GM12878 (cell line): ENCODE results near the gene RPL18. TPM values are rescaled to one million over a fixed set of nuclear protein-coding genes. Genes with fewer than 3 reads are reported as not detected.

Source experiments
- ATAC-seq: fragments of 200-7000 bp; cut with Tn5 transposase; 3 replicates; pipeline ENCODE4 v1.9.1; 2020; ENCODE audit warnings: mild to moderate bottlenecking, moderate library complexity
- BruUV-seq: library from RNA; stranded (reverse); fragments of 400-500 nt; replicated peaks from 2 replicates; lab custom pipeline; 2021; lab: Mats Ljungman, UMichigan
- CTCF ChIA-PET: fragments of 300-600 bp; sonication (Branson Sonifier 250); formaldehyde crosslinking; extraction: SDS; loops from one replicate; lab custom pipeline; 2021; ENCODE audit warnings: inconsistent platforms; lab: Yijun Ruan, JAX
- POLR2A ChIA-PET: fragments of 350-600 bp; formaldehyde crosslinking; extraction: SDS; loops from one replicate; lab custom pipeline; 2021; ENCODE audit warnings: inconsistent platforms; lab: Charles Lee
- RAD21 ChIA-PET: fragments of 300-600 bp; sonication (Branson Sonifier 250); formaldehyde crosslinking; loops from one replicate; lab custom pipeline; 2023; ENCODE audit warnings: antibody characterized with exemption; ENCODE audit not compliant: unreplicated experiment; lab: Charles Lee
- SMC1A ChIA-PET: fragments of 300-600 bp; sonication (Branson Sonifier 250); formaldehyde crosslinking; loops from one replicate; lab custom pipeline; 2023; ENCODE audit not compliant: unreplicated experiment, uncharacterized antibody; lab: Charles Lee
- DNase-seq: peaks from one replicate; pipeline ENCODE4 v3.0.0-alpha.2; 2011; ENCODE audit warnings: low read depth, low spot score
- FAIRE-seq: peaks from 3 replicates; lab custom pipeline; 2011; peaks lifted over from hg19 to GRCh38; lab: Jason Lieb, UNC
- H2AFZ ChIP-seq: 2 replicates; pipeline ENCODE4 v1.6.0; 2011; ENCODE audit warnings: low read depth, low read length, control low read depth; ENCODE audit not compliant: control insufficient read depth
- H3K27ac ChIP-seq: 2 replicates; pipeline ENCODE4 v1.5.1; 2011; ENCODE audit warnings: control low read depth; ENCODE audit not compliant: control insufficient read depth, insufficient read depth
- H3K27me3 ChIP-seq, 2 experiments: replicated peaks in 1 of 2; 2 replicates each; pipeline versions ENCODE4 v1.6.0 to v1.6.1; 2011; ENCODE audit warnings: low read length in 1 of 2; ENCODE audit not compliant: control insufficient read depth in 2 of 2, insufficient read depth in 2 of 2
- H3K36me3 ChIP-seq, 2 experiments: 2 replicates each; pipeline ENCODE4 v1.5.1; 2011; ENCODE audit warnings: low read length in 1 of 2; ENCODE audit not compliant: control insufficient read depth in 2 of 2, insufficient read depth in 2 of 2
- H3K4me1 ChIP-seq: 2 replicates; pipeline ENCODE4 v1.6.1; 2011; ENCODE audit warnings: mild to moderate bottlenecking, low read length, moderate library complexity, mixed read lengths; ENCODE audit not compliant: control insufficient read depth, insufficient read depth
- H3K4me2 ChIP-seq: 2 replicates; pipeline ENCODE4 v1.6.0; 2011; ENCODE audit warnings: control low read depth; ENCODE audit not compliant: control insufficient read depth, insufficient read depth
- H3K4me3 ChIP-seq: fragments of 200-600 bp; sonication (generic); 2 replicates; pipeline ENCODE4 v1.5.1; 2016
- H3K79me2 ChIP-seq: 2 replicates; pipeline ENCODE4 v1.6.0; 2011; ENCODE audit warnings: low read length; ENCODE audit not compliant: control insufficient read depth, insufficient read depth
- H3K9ac ChIP-seq: 2 replicates; pipeline ENCODE4 v1.8.0; 2011; ENCODE audit warnings: low read length, control low read depth, mixed read lengths; ENCODE audit not compliant: control insufficient read depth, insufficient read depth
- H3K9me3 ChIP-seq: replicated peaks from 3 replicates; pipeline ENCODE4 v1.5.1; 2011; ENCODE audit warnings: mild to moderate bottlenecking, low read length; ENCODE audit not compliant: control insufficient read depth, insufficient read depth
- H4K20me1 ChIP-seq: 2 replicates; pipeline ENCODE4 v1.6.0; 2011; ENCODE audit not compliant: control insufficient read depth, insufficient read depth
- CEBPZ ChIP-seq: fragments of 150-350 bp; IDR thresholded peaks from 2 replicates; pipeline ENCODE4 v1.6.1; 2016; ENCODE audit warnings: low read depth, low read length
- HDAC2 ChIP-seq: fragments of 200-600 bp; sonication (generic); IDR thresholded peaks from 2 replicates; pipeline ENCODE4 v1.6.1; 2017
- IRF3 ChIP-seq: fragments of 450-650 bp; IDR thresholded peaks from 2 replicates; pipeline ENCODE4 v1.6.1; 2014; ENCODE audit warnings: mild to moderate bottlenecking
- KAT2A ChIP-seq: conservative IDR thresholded peaks from 2 replicates; pipeline ENCODE4 v1.6.1; 2011; ENCODE audit warnings: low read depth, low read length; ENCODE audit not compliant: control insufficient read depth
- LARP7 ChIP-seq: fragments of 450-650 bp; IDR thresholded peaks from 2 replicates; pipeline ENCODE4 v1.6.1; 2017; ENCODE audit warnings: mild to moderate bottlenecking
- MEF2B ChIP-seq: fragments of 450-650 bp; IDR thresholded peaks from 2 replicates; pipeline ENCODE4 v1.6.1; 2018; ENCODE audit warnings: mild to moderate bottlenecking, moderate library complexity; ENCODE audit not compliant: partially characterized antibody, poor library complexity, severe bottlenecking
- MTA2 ChIP-seq: fragments of 450-650 bp; IDR thresholded peaks from 2 replicates; pipeline ENCODE4 v1.6.1; 2016; ENCODE audit warnings: low read depth, mild to moderate bottlenecking, moderate library complexity
- MYC ChIP-seq: IDR thresholded peaks from 2 replicates; pipeline ENCODE4 v1.6.1; 2011; ENCODE audit warnings: mild to moderate bottlenecking, low read length, moderate library complexity, inconsistent platforms; ENCODE audit not compliant: insufficient read depth, insufficient replicate concordance, insufficient read length, severe bottlenecking
- NBN ChIP-seq: fragments of 450-650 bp; IDR thresholded peaks from 2 replicates; pipeline ENCODE4 v1.6.1; 2016
- PBX3 ChIP-seq: IDR thresholded peaks from 2 replicates; pipeline ENCODE4 v1.6.1; 2011; ENCODE audit warnings: mild to moderate bottlenecking, low read depth, low read length, moderate library complexity; ENCODE audit not compliant: insufficient replicate concordance
- PML ChIP-seq: IDR thresholded peaks from 2 replicates; pipeline ENCODE4 v1.6.1; 2012; ENCODE audit warnings: low read length, inconsistent platforms
- POLR2A ChIP-seq: IDR thresholded peaks from 2 replicates; pipeline ENCODE4 v1.6.1; 2011; ENCODE audit warnings: low read depth, mild to moderate bottlenecking, low read length
- RB1 ChIP-seq: fragments of 450-650 bp; formaldehyde crosslinking; IDR thresholded peaks from 2 replicates; pipeline ENCODE4 v1.6.1; 2017; ENCODE audit warnings: mild to moderate bottlenecking, borderline replicate concordance
- SIX5 ChIP-seq: IDR thresholded peaks from 2 replicates; pipeline ENCODE4 v1.6.1; 2011; ENCODE audit warnings: mild to moderate bottlenecking, low read depth, low read length, moderate library complexity; ENCODE audit not compliant: severe bottlenecking
- SRF ChIP-seq, 2 experiments: IDR thresholded peaks; 2 replicates each; pipeline ENCODE4 v1.6.1; 2011; ENCODE audit warnings: low read depth in 2 of 2, low read length in 2 of 2, mild to moderate bottlenecking in 1 of 2, moderate library complexity in 1 of 2
- TBL1XR1 ChIP-seq: IDR thresholded peaks from 2 replicates; pipeline ENCODE4 v1.6.1; 2012; ENCODE audit warnings: low read depth, low read length, improper control_type of control experiment
- TCF12 ChIP-seq: IDR thresholded peaks from 2 replicates; pipeline ENCODE4 v1.6.1; 2011; ENCODE audit warnings: low read depth, mild to moderate bottlenecking, low read length
- ZNF207 ChIP-seq: fragments of 450-650 bp; IDR thresholded peaks from 2 replicates; pipeline ENCODE4 v1.6.1; 2014; ENCODE audit warnings: antibody characterized with exemption, mild to moderate bottlenecking, borderline replicate concordance
- ZSCAN29 ChIP-seq: fragments of 450-650 bp; IDR thresholded peaks from 2 replicates; pipeline ENCODE4 v1.6.1; 2017; ENCODE audit warnings: mild to moderate bottlenecking, moderate library complexity
- WGBS: methylation state at CpG from one replicate; pipeline ENCODE4 v1.1.6; 2016; ENCODE audit warnings: low lambda C conversion rate; ENCODE audit not compliant: insufficient replicate concordance, insufficient coverage; ENCODE audit errors: missing lambda C conversion rate; 5-methylcytosine and 5-hydroxymethylcytosine counted together
- in situ Hi-C: fragments of 300-500 bp; cut with MboI; formaldehyde crosslinking; loops from 9 replicates; pipeline ENCODE4 v1.14.3; 2018; ENCODE audit warnings: mixed read lengths
- intact Hi-C: fragments of 100-400 bp; cut with micrococcal nuclease; formaldehyde crosslinking; loops from one replicate; pipeline ENCODE4 v1.14.2; 2022; ENCODE audit not compliant: unreplicated experiment
- polyA plus RNA-seq, 11 experiments: library from polyadenylated mRNA; depleted of rRNA in 4 of 11; unstranded in 6 of 11; stranded (reverse) in 5 of 11; fragments of >200 nt; fragmentation: Nextera tagmentation in 4 of 11; fragmentation: Illumina TruSeq in 1 of 11; extraction: Ambion mirVana in 4 of 11; extraction: Trizol in 1 of 11; gene quantifications; 1 replicate in 1 of 11; 2 replicates in 10 of 11; pipeline versions ENCODE4 v1.2.1 to v1.2.3, GENCODE V29; 2011 to 2016; ENCODE audit warnings: inconsistent platforms in 2 of 11, missing spikeins in 2 of 11, low read depth in 1 of 11
- total RNA-seq, 4 experiments: library from RNA; depleted of rRNA in 3 of 4; stranded (reverse); fragments of >200 nt in 3 of 4; fragmentation: Illumina TruSeq in 1 of 4; extraction: Trizol in 1 of 4; gene quantifications; 2 replicates each; pipeline versions ENCODE4 v1.2.1 to v1.2.3, GENCODE V29; 2013 to 2021

The RPL18 gene
- total and polyA plus RNA-seq, 10 of the 15 experiments (the other 5 are each of a cell fraction or from before 2014, with no cell fraction given) = 393 to 4,267 (median 2,019) TPM

GRCh38 chr19:48658483-48658882 lies 39.5 kb upstream of the RPL18 start:
- POLR2A ChIA-PET = no interaction called here
- SMC1A ChIA-PET = interaction anchor here (1.2 kb wide), 1 partner anchor 129 kb away, joined by 3 read pairs; no protein-coding TSS in a partner anchor
- no peak for TF ChIP-seq ZSCAN29
- no peak for TF ChIP-seq HDAC2
- no peak for TF ChIP-seq MTA2
- TF ChIP-seq KAT2A = no peak
- no peak for TF ChIP-seq SRF (IDR thresholded peaks at IDR 0.05; ENCODE audit: low read depth in 2 of 2, low read length in 2 of 2)
- TF ChIP-seq NBN = no peak
- TF ChIP-seq RB1 = no peak
- no peak for TF ChIP-seq MYC
- no peak for TF ChIP-seq PML
- no peak for TF ChIP-seq ZNF207
- no peak for TF ChIP-seq CEBPZ
- TF ChIP-seq TCF12 = no peak
- no peak for TF ChIP-seq LARP7
- TF ChIP-seq PBX3 = no peak
- no peak for TF ChIP-seq POLR2A
- TF ChIP-seq SIX5 = no peak
- no peak for TF ChIP-seq IRF3
- no peak for TF ChIP-seq TBL1XR1
- TF ChIP-seq MEF2B = no peak
- H3K4me2 ChIP-seq = no peak overlapping the region
- no peak overlapping the region for H3K9ac ChIP-seq
- in situ Hi-C loops = no loop called here
- BruUV-seq = no TSS peak
- H3K79me2 ChIP-seq = no peaks in the 10 kb centered on the region
- intact Hi-C loops = no loop called here
- H3K27me3 ChIP-seq = no peaks in the 10 kb centered on the region
- no peaks in the 10 kb centered on the region; the same call in 2 of the 3 replicates for H3K9me3 ChIP-seq
- no peak for ATAC-seq
- WGBS = 83% methylated on average over 6 of the region's 6 CpGs
- no peaks in the 10 kb centered on the region for H3K36me3 ChIP-seq
- H3K4me3 ChIP-seq = no peak overlapping the region
- H4K20me1 ChIP-seq = no peaks in the 10 kb centered on the region
- FAIRE-seq = no peak
- DNase-seq = no peak
- CTCF ChIA-PET = interaction anchor here (1.0 kb wide), 1 partner anchor 13 kb away, joined by 3 read pairs; the partner anchor contains the start of gene CA11
- H2AFZ ChIP-seq = no peak overlapping the region
- RAD21 ChIA-PET = no interaction called here
- H3K4me1 ChIP-seq = peaks cover 9% of the 10 kb centered on the region
- H3K27ac ChIP-seq = no peak overlapping the region
